Lower leg skin (tissue), 3 donors: ENCODE measurements around the gene TBX1.

Experiments used
- CTCF ChIP-seq, 3 donors: fragments of 450-650 bp; IDR thresholded peaks; one replicate each; pipeline ENCODE4 v1.5.1; 2016; ENCODE audit warnings: antibody characterized with exemption in 3 of 3, mild to moderate bottlenecking in 3 of 3, moderate library complexity in 2 of 3
- POLR2A ChIP-seq, 2 donors: fragments of 450-650 bp; IDR thresholded peaks; one replicate each; pipeline ENCODE4 v1.6.1; 2016 to 2017; ENCODE audit warnings: antibody characterized with exemption in 2 of 2, mild to moderate bottlenecking in 1 of 2, moderate library complexity in 1 of 2

GRCh38 chr22:19729507-19729906, 31.1 kb upstream of the TBX1 start:
- no peak for TF ChIP-seq CTCF (IDR thresholded peaks at IDR 0.05)
- no peak for TF ChIP-seq POLR2A (IDR thresholded peaks at IDR 0.05)
